Upper lobe of left lung (tissue), 4 donors: ENCODE results near the gene MAB21L4.

Experiments used
- POLR2A ChIP-seq, 4 donors: fragments of 450-650 bp; IDR thresholded peaks; one replicate each; pipeline ENCODE4 v1.5.1; 2016 to 2017; ENCODE audit warnings: antibody characterized with exemption in 4 of 4, mild to moderate bottlenecking in 2 of 4
- TF ChIP-seq, protein P1 (sequence below), 6 experiments: fragments of 450-650 bp in 4 of 6; fragments of 200-600 bp in 2 of 6; sonication (generic) in 2 of 6; IDR thresholded peaks; one replicate each; pipeline ENCODE4 v1.5.1; 2016 to 2019; ENCODE audit warnings: antibody characterized with exemption in 6 of 6

GRCh38 chr2:240868286-240869108 is 27.5 kb downstream of the MAB21L4 start, which contains the start of gene AGXT:
- TF ChIP-seq, protein P1, sequence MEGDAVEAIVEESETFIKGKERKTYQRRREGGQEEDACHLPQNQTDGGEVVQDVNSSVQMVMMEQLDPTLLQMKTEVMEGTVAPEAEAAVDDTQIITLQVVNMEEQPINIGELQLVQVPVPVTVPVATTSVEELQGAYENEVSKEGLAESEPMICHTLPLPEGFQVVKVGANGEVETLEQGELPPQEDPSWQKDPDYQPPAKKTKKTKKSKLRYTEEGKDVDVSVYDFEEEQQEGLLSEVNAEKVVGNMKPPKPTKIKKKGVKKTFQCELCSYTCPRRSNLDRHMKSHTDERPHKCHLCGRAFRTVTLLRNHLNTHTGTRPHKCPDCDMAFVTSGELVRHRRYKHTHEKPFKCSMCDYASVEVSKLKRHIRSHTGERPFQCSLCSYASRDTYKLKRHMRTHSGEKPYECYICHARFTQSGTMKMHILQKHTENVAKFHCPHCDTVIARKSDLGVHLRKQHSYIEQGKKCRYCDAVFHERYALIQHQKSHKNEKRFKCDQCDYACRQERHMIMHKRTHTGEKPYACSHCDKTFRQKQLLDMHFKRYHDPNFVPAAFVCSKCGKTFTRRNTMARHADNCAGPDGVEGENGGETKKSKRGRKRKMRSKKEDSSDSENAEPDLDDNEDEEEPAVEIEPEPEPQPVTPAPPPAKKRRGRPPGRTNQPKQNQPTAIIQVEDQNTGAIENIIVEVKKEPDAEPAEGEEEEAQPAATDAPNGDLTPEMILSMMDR (IDR thresholded peaks at IDR 0.05): no peak
- no peak for TF ChIP-seq POLR2A (IDR thresholded peaks at IDR 0.05)
